ENCODE measurements around the gene MOV10L1.
"Not testable (repeated sequence)": the region's sequence is repeated elsewhere in the genome, so short reads cannot be mapped to it uniquely, and the experiment has no call there.

Gene MOV10L1

DNA sequence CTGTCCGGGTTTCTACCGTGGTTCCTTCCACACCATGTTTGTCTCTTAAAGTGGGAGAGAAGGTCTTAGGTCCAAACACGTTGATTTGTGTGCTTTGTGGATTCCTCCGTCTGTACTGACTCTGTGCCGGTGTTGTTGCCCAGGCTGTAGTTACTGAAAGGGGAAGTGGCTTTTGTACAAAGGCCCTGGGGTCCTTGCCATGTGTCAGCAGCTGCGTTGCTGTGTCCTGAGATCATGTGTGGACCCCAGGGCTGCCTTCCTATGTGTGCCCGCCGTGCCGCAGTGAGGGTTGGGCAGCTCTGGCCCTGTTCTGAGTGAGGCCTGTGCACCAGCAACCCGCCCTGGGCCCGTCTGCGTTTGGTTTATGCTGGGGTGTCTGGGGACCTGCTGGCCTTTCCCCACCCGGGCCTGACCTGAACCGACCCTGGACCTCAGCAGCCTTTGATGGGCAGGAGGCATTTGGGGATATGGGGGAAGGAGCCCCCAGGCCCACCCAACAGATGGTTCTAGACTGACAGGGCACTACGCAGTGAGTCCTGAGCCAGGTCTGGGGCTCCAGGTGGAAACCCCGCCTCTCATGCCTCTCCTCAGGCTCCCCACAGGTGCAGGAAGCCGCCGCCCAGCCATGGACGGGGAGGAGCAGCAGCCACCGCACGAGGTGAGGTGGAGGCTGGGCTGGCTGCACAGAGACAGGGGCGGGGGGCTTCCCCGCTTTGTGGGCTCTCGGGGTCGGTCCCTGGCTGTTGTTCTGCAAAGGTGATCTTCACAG is 102.8 kb downstream of the MOV10L1 start:
- no peak for DNase-seq

DNA sequence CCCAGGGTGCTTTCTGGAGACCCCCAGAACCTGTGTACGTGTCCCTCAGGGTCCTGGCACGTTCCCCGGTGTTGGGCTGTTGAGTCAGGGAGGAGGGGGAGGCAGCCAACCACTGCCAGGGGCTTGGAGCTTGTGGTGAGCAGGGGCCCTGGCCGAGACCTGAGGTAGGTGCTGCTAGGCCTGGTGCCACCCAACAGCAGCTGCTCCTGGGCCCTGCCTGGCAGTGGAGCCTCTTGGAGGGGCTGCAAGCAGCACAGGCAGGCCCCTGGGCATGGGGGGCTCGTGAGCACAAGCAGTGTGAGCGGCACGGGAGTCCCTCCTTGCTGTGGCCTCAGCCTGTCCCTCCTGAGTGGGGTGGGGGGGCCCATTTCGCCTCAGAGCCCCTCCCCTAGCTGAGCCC is 103.8 kb downstream of the MOV10L1 start:
- DNase-seq: no peak

DNA sequence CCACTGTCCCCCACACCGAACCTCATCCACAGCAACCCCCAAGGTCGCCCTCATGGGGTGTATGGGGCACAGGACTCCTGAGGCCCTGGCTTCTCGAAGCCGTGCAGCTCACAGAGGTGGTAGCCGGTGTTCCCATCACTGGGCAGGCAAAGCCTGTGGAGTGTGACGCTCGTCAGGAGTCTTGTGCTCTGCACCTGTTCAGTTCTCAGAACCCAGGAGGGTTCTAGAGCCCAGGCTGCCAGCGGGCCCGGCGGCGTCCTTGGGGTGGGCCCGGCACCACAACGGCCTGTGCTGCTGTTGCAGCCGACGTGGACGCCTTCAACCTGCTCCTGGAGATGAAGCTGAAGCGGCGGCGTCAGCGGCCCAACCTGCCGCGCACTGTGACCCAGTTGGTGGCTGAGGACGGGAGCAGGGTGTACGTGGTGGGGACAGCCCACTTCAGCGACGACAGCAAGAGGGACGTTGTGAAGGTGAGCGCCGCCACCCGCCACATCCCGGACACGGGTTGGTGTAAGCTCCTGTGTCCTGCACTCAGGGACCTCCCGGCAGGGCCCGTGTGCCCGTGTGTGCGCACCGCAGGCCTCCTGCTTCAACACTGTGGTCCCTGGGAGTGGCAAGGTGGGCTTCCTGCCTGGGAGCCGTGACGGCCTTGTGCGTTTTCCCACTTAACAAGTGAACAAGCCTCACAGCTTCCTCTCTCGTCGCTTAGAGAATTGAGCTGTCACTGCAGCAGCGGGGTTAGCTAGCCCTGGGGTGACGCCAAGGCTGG is 104.4 kb downstream of the MOV10L1 start:
- no peak for DNase-seq

DNA sequence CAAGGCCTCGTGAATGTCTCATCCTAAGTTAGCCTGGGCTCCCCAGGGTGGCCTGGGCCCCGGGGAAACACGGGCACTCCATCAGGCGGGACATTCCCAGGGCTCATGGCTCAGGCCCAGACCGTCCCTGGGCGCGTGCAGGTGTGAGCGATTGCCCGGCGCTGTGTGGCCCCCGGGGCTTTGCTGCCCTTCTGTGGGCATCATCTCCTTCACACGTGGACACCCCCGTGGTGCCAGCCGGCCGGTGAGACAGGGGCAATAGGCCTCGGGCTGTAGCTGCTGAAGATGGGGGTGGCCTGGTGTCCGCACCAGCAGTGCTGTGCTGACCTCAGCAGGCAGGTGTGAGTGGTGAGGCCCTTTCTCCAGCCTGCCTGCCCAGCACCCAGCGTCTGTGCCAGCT is 106.5 kb downstream of the MOV10L1 start:
- DNase-seq: no peak

DNA sequence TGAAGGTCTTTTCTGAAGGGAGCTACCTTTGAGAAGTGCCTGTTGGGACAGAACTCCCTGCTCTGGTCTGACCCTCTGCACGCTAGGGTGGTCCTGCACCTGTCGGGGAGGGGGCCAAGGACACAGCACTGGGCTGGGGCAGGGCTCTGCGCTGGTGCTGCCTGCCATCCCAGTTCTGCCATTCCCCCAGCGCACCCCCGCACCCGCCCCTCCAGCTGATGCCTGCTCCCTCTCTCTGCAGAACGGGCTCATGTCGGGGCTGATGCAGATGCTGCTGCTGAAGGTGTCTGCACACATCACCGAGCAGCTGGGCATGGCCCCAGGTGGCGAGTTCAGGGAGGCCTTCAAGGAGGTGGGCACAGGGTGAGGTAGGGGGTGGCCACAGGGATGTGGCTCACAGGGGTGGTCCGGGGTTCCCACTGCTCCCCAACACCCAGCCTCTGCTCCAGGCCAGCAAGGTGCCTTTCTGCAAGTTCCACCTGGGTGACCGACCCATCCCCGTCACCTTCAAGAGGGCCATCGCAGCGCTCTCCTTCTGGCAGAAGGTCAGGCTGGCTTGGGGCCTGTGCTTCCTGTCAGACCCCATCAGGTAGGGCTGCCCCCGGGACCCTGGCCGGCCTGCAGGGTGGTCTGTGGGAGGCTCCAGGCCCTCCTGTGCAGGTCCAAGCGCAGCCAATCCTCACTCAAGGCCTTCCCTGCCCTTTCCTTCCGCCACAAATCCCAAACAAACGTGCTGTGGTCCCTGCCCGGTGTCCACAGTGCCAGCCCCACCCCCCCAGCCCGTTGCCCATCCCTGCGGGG is 107.4 kb downstream of the MOV10L1 start:
- no peak for DNase-seq

DNA sequence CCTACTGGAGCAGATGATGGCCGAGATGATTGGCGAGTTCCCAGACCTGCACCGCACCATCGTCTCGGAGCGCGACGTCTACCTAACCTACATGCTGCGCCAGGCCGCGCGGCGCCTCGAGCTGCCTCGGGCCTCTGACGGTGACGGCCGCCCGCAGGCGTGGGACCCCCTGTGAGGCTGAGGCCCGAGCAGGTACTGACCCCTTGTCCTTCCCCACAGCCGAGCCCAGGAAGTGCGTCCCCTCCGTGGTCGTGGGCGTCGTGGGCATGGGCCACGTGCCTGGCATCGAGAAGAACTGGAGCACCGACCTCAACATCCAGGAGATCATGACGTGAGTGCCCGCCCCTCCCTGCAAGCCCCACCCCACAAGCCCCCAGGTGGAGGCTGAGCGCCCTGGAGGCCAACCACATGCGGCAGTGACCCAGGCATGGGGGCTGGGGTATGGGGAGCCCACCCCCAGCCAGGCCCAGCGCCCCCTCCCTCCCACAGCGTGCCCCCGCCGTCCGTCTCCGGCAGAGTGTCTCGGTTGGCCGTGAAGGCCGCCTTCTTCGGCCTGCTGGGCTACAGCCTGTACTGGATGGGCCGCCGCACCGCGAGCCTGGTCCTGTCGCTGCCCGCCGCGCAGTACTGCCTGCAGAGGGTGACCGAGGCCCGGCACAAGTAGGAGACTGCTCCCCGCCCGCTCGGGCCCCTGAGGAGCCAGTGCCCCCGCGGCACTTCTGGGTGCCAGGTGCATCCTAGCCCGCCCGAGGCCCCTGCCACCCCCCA is 108.2 kb downstream of the MOV10L1 start:
- DNase-seq: no peak

DNA sequence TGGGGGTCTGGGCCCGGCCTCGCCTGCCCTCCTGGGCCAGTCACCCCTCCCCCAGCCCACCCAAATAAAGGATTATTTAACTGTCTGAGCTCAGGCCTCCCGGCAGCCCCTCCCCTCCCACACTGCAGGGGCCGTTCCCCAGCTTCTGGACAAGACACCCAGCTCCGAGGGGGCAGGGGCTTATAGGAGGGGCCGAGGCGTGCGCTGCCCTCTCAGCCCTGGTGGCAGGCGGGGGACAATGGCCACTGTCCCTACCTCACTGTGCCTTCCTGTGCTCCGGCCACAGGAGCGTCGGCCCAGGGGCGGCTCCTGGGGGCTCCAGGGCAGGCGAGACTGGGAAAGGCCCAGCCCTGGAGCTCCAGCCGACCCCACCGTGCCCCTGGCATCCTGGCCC is 108.8 kb downstream of the MOV10L1 start:
- no peak for DNase-seq

DNA sequence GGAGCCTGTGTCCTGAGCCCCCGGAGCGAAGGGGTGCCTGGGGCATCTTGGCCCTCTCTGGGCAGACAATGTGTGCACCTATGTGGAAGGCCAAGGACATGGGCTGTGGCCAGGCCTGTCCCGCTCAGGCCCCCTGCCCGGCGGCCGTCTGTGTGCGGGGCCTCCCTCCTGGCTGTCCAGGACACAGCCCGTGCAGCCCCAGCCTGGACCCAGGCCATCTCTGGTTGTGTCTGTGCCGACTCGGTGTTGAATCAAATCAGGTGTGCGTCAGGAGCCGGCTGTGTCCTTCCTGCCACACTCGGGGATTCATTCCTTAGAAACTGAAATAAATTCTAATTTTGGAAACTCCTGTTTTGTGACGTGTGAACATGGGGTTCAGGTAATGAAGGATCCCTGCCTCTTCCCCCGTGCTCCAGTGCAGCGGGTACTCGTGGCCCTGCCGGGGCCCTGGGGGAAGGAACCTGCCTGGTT is 109.5 kb downstream of the MOV10L1 start:
- DNase-seq: no peak

DNA sequence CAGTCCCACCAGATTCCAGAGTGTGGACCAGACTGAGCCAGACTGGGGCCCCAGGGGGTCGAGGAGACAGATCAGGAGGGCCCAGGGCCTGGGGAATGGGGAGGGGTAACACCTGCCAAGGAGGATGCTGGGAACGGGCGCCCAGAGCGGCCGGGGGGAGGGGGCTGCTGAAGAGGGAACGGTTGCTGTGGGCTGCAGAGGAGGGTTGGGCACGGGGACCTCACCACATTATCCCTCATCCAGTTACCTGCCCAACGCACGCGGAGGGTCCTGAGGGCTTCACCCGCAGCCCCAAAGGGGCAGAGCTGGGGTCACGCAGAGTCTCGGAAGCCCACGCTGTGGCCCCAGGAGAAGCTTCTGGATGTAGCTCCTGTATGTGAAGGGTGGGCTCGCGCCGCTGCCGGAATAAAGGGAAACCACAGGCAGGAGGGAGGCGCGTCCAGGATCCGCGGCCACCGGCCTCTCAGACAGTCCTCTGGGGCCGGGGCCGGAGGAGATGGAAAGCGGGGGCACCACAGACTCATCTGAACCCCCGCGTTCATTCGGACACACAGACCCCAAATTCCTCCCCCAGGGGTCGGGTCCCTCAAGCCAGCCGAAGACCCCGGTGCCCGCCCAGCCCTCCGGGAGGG is 110.1 kb downstream of the MOV10L1 start:
- DNase-seq: no peak

DNA sequence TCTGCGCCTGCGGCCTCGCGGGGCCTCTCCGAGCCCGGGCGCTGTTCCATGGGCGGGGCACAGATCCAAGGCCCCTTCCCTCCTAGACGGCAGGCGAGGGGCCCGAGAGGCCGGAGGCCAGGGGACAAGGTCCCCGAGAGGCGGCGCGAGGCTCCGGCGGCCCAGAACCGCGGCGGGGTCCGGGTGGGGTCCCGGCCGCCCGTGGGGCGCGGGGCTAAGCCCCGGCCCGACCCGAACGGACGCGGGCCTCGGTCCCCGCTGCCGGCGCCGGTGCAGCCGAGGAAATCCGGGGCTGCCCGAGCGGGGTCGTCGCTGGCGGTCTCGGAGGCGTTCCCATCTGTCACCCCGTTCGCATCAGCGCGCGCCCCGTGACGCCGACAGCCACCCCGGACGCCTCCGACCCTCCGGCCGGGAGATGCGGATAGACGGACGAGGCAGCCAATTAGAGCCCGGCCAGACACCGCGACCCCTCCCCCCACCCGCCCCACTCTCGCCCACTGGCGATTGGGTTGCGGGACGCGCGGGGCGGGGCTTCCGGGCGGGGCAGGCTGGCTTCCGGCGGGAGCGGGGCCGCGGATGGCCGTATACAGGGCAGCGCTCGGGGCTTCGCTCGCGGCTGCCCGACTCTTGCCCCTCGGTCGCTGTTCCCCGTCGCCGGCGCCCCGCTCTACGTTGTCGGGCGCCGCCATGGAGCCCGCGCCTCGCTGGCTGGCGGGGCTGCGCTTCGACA is 110.8 kb downstream of the MOV10L1 start, which contains the start of gene SELENOO:
TSS of gene SELENOO (plus strand) at position 551 of the 730 bp plus-strand sequence. CDS start at position 577, 26 bp downstream.
- DNase-seq: peak; percentile 79

DNA sequence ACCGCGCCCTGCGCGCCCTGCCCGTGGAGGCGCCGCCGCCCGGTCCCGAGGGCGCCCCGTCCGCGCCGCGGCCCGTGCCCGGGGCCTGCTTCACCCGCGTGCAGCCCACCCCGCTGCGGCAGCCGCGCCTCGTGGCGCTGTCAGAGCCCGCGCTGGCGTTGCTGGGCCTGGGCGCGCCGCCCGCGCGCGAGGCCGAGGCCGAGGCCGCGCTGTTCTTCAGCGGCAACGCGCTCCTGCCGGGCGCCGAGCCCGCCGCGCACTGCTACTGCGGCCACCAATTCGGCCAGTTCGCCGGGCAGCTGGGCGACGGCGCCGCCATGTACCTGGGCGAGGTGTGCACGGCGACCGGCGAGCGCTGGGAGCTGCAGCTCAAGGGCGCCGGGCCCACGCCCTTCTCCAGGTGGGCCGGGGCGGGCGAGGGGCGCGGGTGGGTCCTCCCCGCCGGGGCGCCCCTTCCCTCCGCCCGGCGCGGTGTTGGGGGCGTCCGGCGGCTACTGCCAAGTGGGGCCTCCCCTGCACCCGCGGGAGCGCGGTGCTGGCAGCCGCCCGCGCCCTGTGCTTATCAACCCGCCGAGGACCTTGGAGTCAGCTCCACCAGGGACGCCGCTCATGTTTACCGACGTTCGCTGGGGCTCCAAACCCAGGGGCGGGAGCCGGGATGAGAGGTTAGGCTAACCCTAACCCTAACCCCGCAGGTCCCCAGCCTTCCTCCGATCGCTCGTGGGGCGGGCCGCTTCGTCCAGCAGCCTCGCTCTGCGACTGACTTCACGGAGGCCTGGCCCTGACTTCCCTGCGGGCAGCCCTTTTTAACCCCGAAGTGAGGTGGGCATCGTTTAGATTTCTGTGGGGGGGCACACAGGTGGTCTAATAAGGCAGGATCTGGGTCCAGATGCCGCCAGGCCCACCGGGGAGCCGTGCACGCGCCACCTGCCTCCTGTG is 111.7 kb downstream of the MOV10L1 start:
- DNase-seq: no peak

DNA sequence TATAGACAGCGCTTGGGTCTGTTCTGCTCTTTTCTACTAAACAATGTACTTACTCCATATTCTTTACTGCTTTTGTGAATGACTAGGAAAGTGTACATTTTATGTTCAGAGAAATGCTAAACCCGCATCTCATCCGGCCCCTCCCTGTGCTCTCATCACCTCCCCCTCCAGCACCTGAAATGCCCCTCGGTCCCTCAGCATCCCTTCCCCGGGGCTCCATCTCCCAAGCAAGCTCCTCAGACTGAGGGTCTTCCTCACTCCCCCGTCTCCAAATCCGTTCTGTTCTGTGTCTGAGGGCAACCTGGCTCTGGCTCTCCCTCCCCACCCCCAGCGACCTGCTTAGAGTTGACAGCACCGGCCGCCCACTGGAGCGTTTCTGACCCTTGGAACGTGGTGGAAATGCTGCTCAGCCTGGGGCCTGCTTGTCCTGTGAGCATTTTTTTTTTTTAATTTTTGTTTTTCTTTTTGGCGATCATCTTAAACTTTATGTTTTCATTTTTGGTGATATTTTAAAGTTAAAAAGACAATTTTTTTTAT is 112.4 kb downstream of the MOV10L1 start:
- no peak for DNase-seq

DNA sequence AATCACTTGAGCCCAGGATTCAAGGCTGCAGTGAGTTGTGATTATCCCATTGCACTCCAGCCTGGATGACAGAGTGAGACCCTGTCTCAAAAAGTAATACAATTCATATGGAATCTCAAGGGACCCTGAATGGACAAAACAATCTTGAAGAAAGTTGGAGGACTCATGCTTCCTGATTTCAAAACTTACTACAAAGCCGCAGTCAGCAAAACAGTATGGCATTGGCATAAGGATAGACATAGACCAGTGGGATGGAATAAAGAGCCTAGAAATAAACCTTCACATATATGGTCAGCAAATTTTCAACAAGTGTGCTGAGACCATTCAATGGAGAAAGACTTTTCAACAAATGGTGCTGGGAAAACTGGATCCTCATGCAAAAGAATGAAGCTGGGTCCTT is 113.5 kb downstream of the MOV10L1 start:
- DNase-seq: no peak

DNA sequence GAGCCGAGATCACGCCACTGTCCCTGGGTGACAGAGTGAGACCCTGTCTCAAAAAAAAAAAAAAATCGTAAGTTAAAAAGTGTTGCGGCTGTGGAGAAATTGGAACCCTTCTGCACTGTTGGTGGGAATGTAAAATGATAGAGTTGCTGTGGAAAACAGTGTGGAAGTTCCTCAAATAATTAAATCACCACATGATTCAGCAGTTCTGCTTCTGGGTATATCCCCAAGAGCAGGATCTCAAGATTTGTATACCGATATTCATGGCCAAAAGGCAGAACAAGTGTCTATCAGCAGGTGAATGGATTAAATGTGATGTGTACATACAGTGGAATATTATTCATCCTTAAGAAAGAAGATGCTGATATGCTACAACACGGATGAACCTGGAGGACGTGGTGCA is 114.8 kb downstream of the MOV10L1 start:
- no peak for DNase-seq

DNA sequence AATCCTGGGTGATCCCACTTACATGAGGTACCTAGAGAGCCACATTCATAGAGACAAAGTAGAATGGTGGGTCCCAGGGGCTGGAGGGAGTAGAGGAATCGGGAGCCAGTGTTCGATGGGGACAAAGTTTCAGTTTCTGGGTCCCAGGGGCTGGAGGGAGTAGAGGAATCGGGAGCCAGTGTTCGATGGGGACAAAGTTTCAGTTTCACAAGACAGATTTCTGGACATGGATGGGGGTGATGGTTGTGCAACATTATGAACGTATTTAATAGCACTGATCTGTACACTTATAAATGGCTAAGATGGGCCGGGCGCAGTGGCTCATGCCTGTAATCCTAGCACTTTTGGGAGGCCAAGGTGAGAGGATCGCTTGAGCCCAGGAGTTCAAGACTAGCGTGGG is 115.2 kb downstream of the MOV10L1 start:
- DNase-seq: not testable (repeated sequence)

DNA sequence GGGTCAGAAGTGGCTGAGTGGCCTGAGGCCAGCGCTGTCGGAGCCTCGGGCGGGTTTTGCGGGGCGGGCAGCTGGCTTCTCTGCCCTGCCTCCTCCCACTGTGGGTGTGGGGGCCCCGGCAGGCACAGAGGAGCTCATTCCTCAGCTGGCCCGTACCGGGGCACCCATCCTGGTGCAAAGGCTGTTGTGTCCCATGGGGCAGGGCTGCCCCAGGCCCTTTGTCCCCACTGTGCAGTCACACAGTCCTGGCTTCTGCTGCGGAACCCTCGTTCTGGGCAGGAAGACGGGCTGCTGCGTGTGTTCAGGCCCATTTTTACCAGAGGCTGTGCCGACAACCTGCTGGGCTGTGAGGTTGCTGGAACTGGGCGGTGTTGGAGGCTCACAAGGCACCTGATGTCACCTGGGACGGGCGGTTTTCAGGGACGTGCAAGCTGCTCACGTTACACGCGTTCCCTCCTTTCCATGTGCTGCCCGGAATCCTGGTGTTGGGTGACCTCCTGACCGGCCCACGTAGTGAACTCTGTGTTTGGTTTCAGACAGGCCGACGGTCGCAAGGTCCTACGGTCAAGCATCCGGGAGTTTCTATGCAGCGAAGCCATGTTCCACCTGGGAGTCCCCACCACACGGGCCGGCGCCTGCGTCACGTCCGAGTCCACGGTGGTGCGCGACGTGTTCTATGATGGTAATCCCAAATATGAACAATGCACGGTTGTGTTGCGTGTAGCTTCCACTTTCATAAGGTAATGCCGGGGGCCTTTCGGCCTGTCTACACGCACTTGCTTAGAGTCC is 116.2 kb downstream of the MOV10L1 start:
- DNase-seq: no peak

DNA sequence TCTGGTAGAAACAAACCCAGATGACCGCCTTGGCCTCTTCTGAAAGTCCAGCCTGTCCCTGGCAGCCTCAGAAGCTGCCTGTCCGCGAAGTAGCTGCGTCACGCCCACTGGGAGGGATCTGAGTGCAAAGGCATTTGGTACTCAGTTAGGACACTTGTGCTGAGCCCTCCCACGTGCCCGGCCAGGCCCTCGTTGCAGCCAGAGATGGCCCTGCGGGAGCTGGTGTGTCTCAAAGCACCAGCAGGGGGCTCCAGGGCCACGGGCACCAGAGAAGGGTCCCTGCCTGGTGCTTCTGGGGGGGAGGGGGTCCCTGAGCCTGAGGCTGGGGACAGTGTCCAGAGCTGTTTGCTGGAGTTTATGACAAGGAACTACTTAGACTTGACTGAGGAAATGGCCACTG is 116.8 kb downstream of the MOV10L1 start:
- no peak for DNase-seq

DNA sequence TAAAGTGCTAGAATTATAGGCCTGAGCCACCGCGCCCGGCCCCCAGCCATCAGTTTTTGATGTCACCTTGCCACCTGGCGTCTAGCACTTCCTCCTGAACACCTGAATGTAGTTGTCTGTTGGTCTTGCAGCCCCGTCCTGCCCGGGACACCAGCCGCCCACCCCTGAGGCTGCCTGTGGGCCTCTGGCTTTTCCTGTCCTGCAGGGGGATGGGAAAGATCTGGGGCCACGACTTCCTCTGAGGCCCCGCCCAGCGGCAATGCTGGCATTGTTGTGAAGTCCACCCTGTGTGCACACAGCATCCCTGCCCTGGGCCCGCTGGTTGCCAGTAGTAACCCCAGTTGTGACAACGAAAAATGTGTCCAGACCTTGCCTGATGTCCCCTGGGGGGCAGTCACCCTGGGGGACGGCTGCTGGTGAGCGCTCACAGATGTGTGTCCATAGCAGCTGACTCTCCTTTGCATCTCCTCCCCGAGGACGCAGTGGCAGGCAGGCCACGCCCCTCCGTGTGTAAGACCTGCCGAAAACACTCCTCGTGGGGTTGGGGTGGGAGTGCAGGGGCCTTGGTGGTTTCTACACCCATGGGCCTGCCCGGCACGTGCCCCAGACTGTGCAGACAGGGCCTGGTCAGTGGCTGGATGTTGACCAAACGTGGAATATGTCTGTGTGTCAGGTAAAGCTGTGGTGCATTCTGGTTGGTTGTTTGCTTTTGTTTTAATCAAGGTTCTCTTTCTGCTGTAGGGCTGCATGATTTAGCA is 117.8 kb downstream of the MOV10L1 start:
- no peak for DNase-seq
